KMS-11 (cell line): ENCODE results near the gene INSC.
A peak's percentile ranks its signal among the peaks of the same experiment; 100 is the strongest.

Experiments used
- H2AFZ ChIP-seq: fragments of 200-600 bp; sonication (generic); 2 replicates; pipeline ENCODE4 v1.6.1; 2016; ENCODE audit warnings: antibody characterized with exemption, mixed run types, low read depth
- H3K27ac ChIP-seq: fragments of 200-600 bp; sonication (generic); 2 replicates; pipeline ENCODE4 v1.6.1; 2016; ENCODE audit warnings: mild to moderate bottlenecking, mixed run types
- H3K27me3 ChIP-seq: fragments of 200-600 bp; sonication (generic); 2 replicates; pipeline ENCODE4 v1.6.1; 2017; ENCODE audit warnings: mild to moderate bottlenecking, low read depth, mixed run types, moderate library complexity; ENCODE audit not compliant: insufficient read depth
- H3K36me3 ChIP-seq: fragments of 200-600 bp; sonication (generic); 2 replicates; pipeline ENCODE4 v1.6.1; 2017; ENCODE audit warnings: mild to moderate bottlenecking, mixed run types; ENCODE audit not compliant: insufficient read depth
- H3K4me1 ChIP-seq: fragments of 200-600 bp; sonication (generic); 2 replicates; pipeline ENCODE4 v1.6.1; 2016; ENCODE audit warnings: mild to moderate bottlenecking, low read depth, mixed run types; ENCODE audit not compliant: poor library complexity, severe bottlenecking
- H3K4me2 ChIP-seq: fragments of 200-600 bp; sonication (generic); 2 replicates; pipeline ENCODE4 v1.7.0; 2016; ENCODE audit warnings: mild to moderate bottlenecking, mixed run types
- H3K4me3 ChIP-seq: fragments of 200-600 bp; sonication (generic); IDR thresholded peaks from 2 replicates; pipeline ENCODE4 v1.6.1; 2017; ENCODE audit warnings: low read depth, low read length, mixed read lengths; ENCODE audit not compliant: insufficient read depth
- H3K79me2 ChIP-seq: fragments of 200-600 bp; sonication (generic); 2 replicates; pipeline ENCODE4 v1.6.1; 2016; ENCODE audit warnings: low read depth, mixed run types; ENCODE audit not compliant: insufficient read depth
- H3K9ac ChIP-seq: fragments of 200-600 bp; sonication (generic); 2 replicates; pipeline ENCODE4 v1.6.1; 2016; ENCODE audit warnings: mild to moderate bottlenecking, mixed run types
- H4K20me1 ChIP-seq: fragments of 200-600 bp; sonication (generic); 2 replicates; pipeline ENCODE4 v1.6.1; 2016; ENCODE audit warnings: mild to moderate bottlenecking, mixed run types; ENCODE audit not compliant: insufficient read depth
- TF ChIP-seq, protein P1 (sequence below): fragments of 200-600 bp; sonication (generic); conservative IDR thresholded peaks from 2 replicates; pipeline ENCODE4 v1.6.1; 2017; ENCODE audit warnings: low read depth, mild to moderate bottlenecking, antibody characterized with exemption, low read length, moderate library complexity, mixed read lengths

The INSC gene

GRCh38 chr11:15266999-15267398, 152.3 kb downstream of the INSC start:
- H3K36me3 ChIP-seq = no peaks in the 10 kb centered on the region
- H3K9ac ChIP-seq = no peak overlapping the region
- no peak overlapping the region for H2AFZ ChIP-seq
- H3K27me3 ChIP-seq = no peaks in the 10 kb centered on the region
- H3K4me2 ChIP-seq = no peak overlapping the region
- H3K27ac ChIP-seq = no peak overlapping the region
- no peaks in the 10 kb centered on the region for H3K4me1 ChIP-seq
- no peaks in the 10 kb centered on the region for H3K79me2 ChIP-seq
- H4K20me1 ChIP-seq = no peaks in the 10 kb centered on the region
- TF ChIP-seq, protein P1, sequence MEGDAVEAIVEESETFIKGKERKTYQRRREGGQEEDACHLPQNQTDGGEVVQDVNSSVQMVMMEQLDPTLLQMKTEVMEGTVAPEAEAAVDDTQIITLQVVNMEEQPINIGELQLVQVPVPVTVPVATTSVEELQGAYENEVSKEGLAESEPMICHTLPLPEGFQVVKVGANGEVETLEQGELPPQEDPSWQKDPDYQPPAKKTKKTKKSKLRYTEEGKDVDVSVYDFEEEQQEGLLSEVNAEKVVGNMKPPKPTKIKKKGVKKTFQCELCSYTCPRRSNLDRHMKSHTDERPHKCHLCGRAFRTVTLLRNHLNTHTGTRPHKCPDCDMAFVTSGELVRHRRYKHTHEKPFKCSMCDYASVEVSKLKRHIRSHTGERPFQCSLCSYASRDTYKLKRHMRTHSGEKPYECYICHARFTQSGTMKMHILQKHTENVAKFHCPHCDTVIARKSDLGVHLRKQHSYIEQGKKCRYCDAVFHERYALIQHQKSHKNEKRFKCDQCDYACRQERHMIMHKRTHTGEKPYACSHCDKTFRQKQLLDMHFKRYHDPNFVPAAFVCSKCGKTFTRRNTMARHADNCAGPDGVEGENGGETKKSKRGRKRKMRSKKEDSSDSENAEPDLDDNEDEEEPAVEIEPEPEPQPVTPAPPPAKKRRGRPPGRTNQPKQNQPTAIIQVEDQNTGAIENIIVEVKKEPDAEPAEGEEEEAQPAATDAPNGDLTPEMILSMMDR = no peak
- no peak overlapping the region for H3K4me3 ChIP-seq

DNA sequence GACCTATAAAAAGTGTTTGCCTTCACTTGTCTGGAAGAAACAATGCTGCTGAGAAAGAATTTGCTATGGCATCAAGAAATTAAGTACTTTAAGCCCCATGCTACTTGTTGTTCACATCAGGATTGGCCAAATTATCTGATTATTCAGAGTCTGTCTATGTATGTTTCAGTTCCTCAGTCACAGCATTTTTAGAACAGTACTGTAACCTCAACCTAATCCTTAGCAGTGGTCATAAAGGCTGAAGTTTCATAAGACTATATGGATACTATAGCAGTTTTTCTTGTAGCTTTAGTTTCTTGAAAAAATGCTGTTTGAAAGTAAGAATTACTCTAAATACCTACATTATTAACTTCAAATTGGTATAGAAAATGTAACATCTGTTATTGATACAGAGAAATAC, 153.9 kb downstream of the INSC start:
- no peaks in the 10 kb centered on the region for H3K36me3 ChIP-seq
- no peaks in the 10 kb centered on the region for H3K79me2 ChIP-seq
- no peaks in the 10 kb centered on the region for H3K4me1 ChIP-seq
- H3K27ac ChIP-seq = no peak overlapping the region
- no peaks in the 10 kb centered on the region for H3K27me3 ChIP-seq
- H3K9ac ChIP-seq = no peak overlapping the region
- H3K4me2 ChIP-seq = no peak overlapping the region
- H3K4me3 ChIP-seq = no peak overlapping the region
- no peak overlapping the region for H2AFZ ChIP-seq
- TF ChIP-seq, protein P1 = no peak
- no peaks in the 10 kb centered on the region for H4K20me1 ChIP-seq

DNA sequence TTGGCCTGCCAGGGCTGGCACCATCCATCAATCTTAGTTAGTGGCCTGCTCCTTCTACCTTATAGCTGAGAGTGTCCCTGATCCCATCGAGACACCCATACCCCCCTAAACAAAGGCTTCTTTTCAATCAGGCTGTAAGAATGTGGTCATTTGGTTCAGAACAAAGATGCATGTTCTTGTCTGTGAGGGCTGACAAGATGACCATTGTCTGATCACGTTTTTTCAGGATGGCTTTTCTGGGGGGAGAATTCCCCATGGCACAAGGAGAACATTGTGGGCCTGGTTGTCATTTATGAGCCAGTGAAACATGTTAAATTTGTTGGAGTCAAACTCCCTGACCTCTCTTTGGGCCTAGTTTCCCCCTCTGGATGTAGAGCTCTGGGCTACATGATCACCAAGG, 160.4 kb downstream of the INSC start:
- TF ChIP-seq, protein P1 = no peak
- no peaks in the 10 kb centered on the region for H3K36me3 ChIP-seq
- H2AFZ ChIP-seq = no peak overlapping the region
- H3K9ac ChIP-seq = no peak overlapping the region
- H3K79me2 ChIP-seq = no peaks in the 10 kb centered on the region
- no peak overlapping the region for H3K4me3 ChIP-seq
- no peak overlapping the region for H3K4me2 ChIP-seq
- H3K27me3 ChIP-seq = no peaks in the 10 kb centered on the region
- no peaks in the 10 kb centered on the region for H3K4me1 ChIP-seq
- H4K20me1 ChIP-seq = no peaks in the 10 kb centered on the region
- no peak overlapping the region for H3K27ac ChIP-seq

- H3K36me3 ChIP-seq = no peaks in the 10 kb centered on the region
- H3K79me2 ChIP-seq = no peaks in the 10 kb centered on the region
- no peak overlapping the region for H3K27ac ChIP-seq
- H3K4me1 ChIP-seq = no peaks in the 10 kb centered on the region
- no peak overlapping the region for H2AFZ ChIP-seq
- no peaks in the 10 kb centered on the region for H3K27me3 ChIP-seq
- H3K9ac ChIP-seq = no peak overlapping the region
- TF ChIP-seq, protein P1 = peak; percentile 50
- no peak overlapping the region for H3K4me3 ChIP-seq
- H3K4me2 ChIP-seq = no peak overlapping the region
- H4K20me1 ChIP-seq = no peaks in the 10 kb centered on the region
Measured at GRCh38 chr11:15276621-15277020, 161.9 kb downstream of the INSC start.

GRCh38 chr11:15278128-15278527, 163.4 kb downstream of the INSC start:
- H3K27me3 ChIP-seq = no peaks in the 10 kb centered on the region
- no peaks in the 10 kb centered on the region for H4K20me1 ChIP-seq
- no peak overlapping the region for H3K9ac ChIP-seq
- no peaks in the 10 kb centered on the region for H3K4me1 ChIP-seq
- H2AFZ ChIP-seq = no peak overlapping the region
- no peak overlapping the region for H3K27ac ChIP-seq
- H3K36me3 ChIP-seq = no peaks in the 10 kb centered on the region
- no peaks in the 10 kb centered on the region for H3K79me2 ChIP-seq
- no peak overlapping the region for H3K4me3 ChIP-seq
- TF ChIP-seq, protein P1 = no peak
- no peak overlapping the region for H3K4me2 ChIP-seq
